B cell (primary cell): ENCODE measurements around the gene INHBB. TPM values are rescaled to one million over a fixed set of nuclear protein-coding genes. Genes with fewer than 3 reads are reported as not detected.

ENCODE experiments used
- ATAC-seq: fragments of 200-7000 bp; cut with Tn5 transposase; one replicate; pipeline ENCODE4 v1.10.0; 2021; ENCODE audit warnings: low read depth, mild to moderate bottlenecking, moderate number of reproducible peaks, moderate library complexity
- CTCF ChIA-PET: fragments of 350-600 bp; sonication (Branson Sonifier 250); formaldehyde crosslinking; loops from one replicate; lab custom pipeline; 2021; ENCODE audit warnings: antibody characterized with exemption, inconsistent platforms; lab: Charles Lee
- POLR2A ChIA-PET: fragments of 350-600 bp; sonication (Branson Sonifier 250); formaldehyde crosslinking; loops from one replicate; lab custom pipeline; 2021; ENCODE audit warnings: antibody characterized with exemption; lab: Charles Lee
- DNase-seq: peaks from one replicate; pipeline ENCODE4 v3.0.0; 2013
- H2AFZ ChIP-seq: 2 replicates; pipeline ENCODE4 v1.6.1; 2012; ENCODE audit warnings: mild to moderate bottlenecking, low read depth, low read length; ENCODE audit not compliant: insufficient read depth, poor library complexity, severe bottlenecking
- H3K27ac ChIP-seq, 2 donors: 1 replicate in 1 of 2; 2 replicates in 1 of 2; pipeline ENCODE4 v1.5.1; 2012 to 2013; ENCODE audit warnings: low read length in 2 of 2, mild to moderate bottlenecking in 2 of 2, moderate library complexity in 1 of 2
- H3K27me3 ChIP-seq, 4 experiments: fragments of 200-600 bp in 1 of 4; sonication (generic) in 1 of 4; replicated peaks in 1 of 4; 1 replicate in 2 of 4; 2 replicates in 2 of 4; pipeline versions ENCODE4 v1.6.1 to v1.7.0; 2013 to 2016; ENCODE audit warnings: low read length in 3 of 4, mild to moderate bottlenecking in 2 of 4, mixed read lengths in 1 of 4, moderate library complexity in 1 of 4; ENCODE audit not compliant: insufficient read depth in 4 of 4, control insufficient read depth in 3 of 4; ENCODE audit errors: control extremely low read depth in 1 of 4
- H3K36me3 ChIP-seq, 2 experiments: replicated peaks in 1 of 2; 1 replicate in 1 of 2; 2 replicates in 1 of 2; pipeline versions ENCODE4 v1.6.1 to v1.7.1; 2013; ENCODE audit warnings: low read length in 1 of 2; ENCODE audit not compliant: insufficient read depth in 2 of 2, control insufficient read depth in 1 of 2; ENCODE audit errors: control extremely low read depth in 1 of 2, extremely low read depth in 1 of 2
- H3K4me1 ChIP-seq, 2 donors: fragments of 200-600 bp in 1 of 2; sonication (generic) in 1 of 2; 1 replicate in 1 of 2; 2 replicates in 1 of 2; pipeline versions ENCODE4 v1.5.1 to v1.6.1; 2013 to 2017; ENCODE audit warnings: low read length in 2 of 2; ENCODE audit not compliant: control insufficient read depth in 2 of 2, insufficient read depth in 2 of 2
- H3K4me2 ChIP-seq: replicated peaks from 2 replicates; pipeline ENCODE3; 2012; ENCODE audit warnings: mild to moderate bottlenecking, low read depth, low read length; ENCODE audit not compliant: poor library complexity, severe bottlenecking
- H3K4me3 ChIP-seq, 5 experiments: fragments of 200-600 bp in 1 of 5; sonication (generic) in 1 of 5; 1 replicate in 3 of 5; 2 replicates in 2 of 5; pipeline versions ENCODE4 v1.5.1 to v1.7.0; 2011 to 2016; ENCODE audit warnings: low read length in 4 of 5, mild to moderate bottlenecking in 4 of 5, low read depth in 2 of 5, control low read depth in 1 of 5, moderate library complexity in 1 of 5; ENCODE audit not compliant: insufficient read depth in 1 of 5; ENCODE audit errors: control extremely low read depth in 1 of 5, extremely low read depth in 1 of 5
- H3K79me2 ChIP-seq: fragments of 200-600 bp; sonication (generic); one replicate; pipeline ENCODE4 v1.6.0; 2016; ENCODE audit warnings: low read length; ENCODE audit not compliant: control insufficient read depth, insufficient read depth
- H3K9ac ChIP-seq: fragments of 200-600 bp; sonication (generic); 2 replicates; pipeline ENCODE4 v1.6.1; 2017; ENCODE audit warnings: mild to moderate bottlenecking, low read length, moderate library complexity
- H3K9me3 ChIP-seq, 3 donors: one replicate each; pipeline versions ENCODE4 v1.6.1 to v1.7.1; 2013; ENCODE audit warnings: low read length in 2 of 3; ENCODE audit not compliant: control insufficient read depth in 2 of 3, insufficient read depth in 1 of 3; ENCODE audit errors: control extremely low read depth in 1 of 3
- H4K20me1 ChIP-seq: 2 replicates; pipeline ENCODE4 v1.6.0; 2012; ENCODE audit warnings: mild to moderate bottlenecking, low read length; ENCODE audit not compliant: insufficient read depth, control insufficient read depth, poor library complexity, severe bottlenecking
- H3K27ac Mint-ChIP-seq: one replicate; pipeline ENCODE4 v1.8.0; 2021; ENCODE audit warnings: mixed read lengths
- H3K27me3 Mint-ChIP-seq: one replicate; pipeline ENCODE4 v1.8.0; 2021; ENCODE audit warnings: mixed read lengths
- H3K4me1 Mint-ChIP-seq: one replicate; pipeline ENCODE4 v1.8.0; 2021; ENCODE audit warnings: mixed read lengths
- H3K4me3 Mint-ChIP-seq: one replicate; pipeline ENCODE4 v1.8.0; 2021; ENCODE audit warnings: mixed read lengths
- H3K9me3 Mint-ChIP-seq: one replicate; pipeline ENCODE4 v1.8.0; 2022; ENCODE audit warnings: mixed read lengths; ENCODE audit not compliant: insufficient read depth
- CTCF ChIP-seq: fragments of 200-600 bp; IDR thresholded peaks from one replicate; pipeline ENCODE4 v1.8.0; 2022; ENCODE audit warnings: antibody characterized with exemption, mild to moderate bottlenecking
- EZH2 ChIP-seq: IDR thresholded peaks from 2 replicates; pipeline ENCODE4 v1.6.1; 2012; ENCODE audit warnings: borderline replicate concordance, low read depth, mild to moderate bottlenecking, moderate library complexity, low read length; ENCODE audit not compliant: insufficient read depth, poor library complexity, severe bottlenecking
- WGBS: methylation state at CpG from one replicate; pipeline ENCODE4 v1.1.5; 2013; ENCODE audit warnings: missing lambda C conversion rate; ENCODE audit not compliant: insufficient coverage; 5-methylcytosine and 5-hydroxymethylcytosine counted together
- intact Hi-C: fragments of 100-400 bp; cut with micrococcal nuclease; formaldehyde crosslinking; loops from one replicate; pipeline ENCODE4 v1.10.0; 2022
- polyA plus RNA-seq: library from polyadenylated mRNA; depleted of rRNA; stranded (reverse); fragments of >200 nt; gene quantifications from 2 replicates; pipeline ENCODE4 v1.2.3, GENCODE V29; 2012
- total RNA-seq, 2 donors: library from RNA; stranded (reverse); fragments of 120-200 nt in 1 of 2; gene quantifications; 1 replicate in 1 of 2; 2 replicates in 1 of 2; pipeline versions ENCODE4 v1.2.3 to v1.2.4, GENCODE V29; 2013 to 2022

Gene INHBB
- total and polyA plus RNA-seq, 2 donors (not counting 1 experiment from before 2014, with no cell fraction given): 0.03 TPM; not detected in 1

GRCh38 chr2:120353931-120354330, 8.0 kb downstream of the INHBB start:
- TF ChIP-seq CTCF (no peak), EZH2 (no peak)

GRCh38 chr2:120354467-120354866, 8.5 kb downstream of the INHBB start:
- Histone ChIP-seq H3K4me2 (no peak overlapping the region), H3K9me3 (no peaks in the 10 kb centered on the region), H4K20me1 (no peaks in the 10 kb centered on the region), H2AFZ (no peak overlapping the region), H3K27ac (no peak overlapping the region), H3K9ac (no peak overlapping the region), H3K79me2 (no peaks in the 10 kb centered on the region), H3K27me3 (peaks cover 0 to 10% (median 0%) of the 10 kb centered on the region in 4 experiments), H3K4me3 (no peak overlapping the region), H3K4me1 (no peaks in the 10 kb centered on the region), H3K36me3 (no peaks in the 10 kb centered on the region)
- ATAC-seq: peak; percentile 10
- Mint-ChIP-seq H3K4me3 (no peak overlapping the region), H3K27ac (no peak overlapping the region), H3K9me3 (no peaks in the 10 kb centered on the region), H3K27me3 (peaks cover 27% of the 10 kb centered on the region), H3K4me1 (peaks cover 5% of the 10 kb centered on the region)
- intact Hi-C loops: no loop called here
- ChIA-PET CTCF (no interaction called here), POLR2A (no interaction called here)
- 75% methylated on average over 15 of the region's 15 CpGs for WGBS
- TF ChIP-seq EZH2 (no peak), CTCF (no peak)
- no peak for DNase-seq

More at GRCh38 chr2:120353931-120354330, 8.0 kb downstream of the INHBB start:
- H3K27me3 Mint-ChIP-seq: peaks cover 30% of the 10 kb centered on the region
- intact Hi-C loops: no loop called here
- H3K4me3 ChIP-seq: no peak overlapping the region
- WGBS: 89% methylated on average over 10 of the region's 10 CpGs
- H3K27ac ChIP-seq: no peak overlapping the region
- H3K27ac Mint-ChIP-seq: no peak overlapping the region
- H2AFZ ChIP-seq: no peak overlapping the region
- ChIA-PET POLR2A (no interaction called here), CTCF (no interaction called here)
- no peak overlapping the region for H3K9ac ChIP-seq
- H3K36me3 ChIP-seq: no peaks in the 10 kb centered on the region
- H3K27me3 ChIP-seq: peaks cover 0 to 15% (median 0%) of the 10 kb centered on the region in 4 experiments
- no peak overlapping the region for H3K4me2 ChIP-seq
- DNase-seq: no peak
- no peak overlapping the region for H3K4me3 Mint-ChIP-seq
- no peaks in the 10 kb centered on the region for H3K9me3 ChIP-seq
- H3K9me3 Mint-ChIP-seq: no peaks in the 10 kb centered on the region
- ATAC-seq: no peak
- no peaks in the 10 kb centered on the region for H3K79me2 ChIP-seq
- no peaks in the 10 kb centered on the region for H3K4me1 ChIP-seq
- peaks cover 5% of the 10 kb centered on the region for H3K4me1 Mint-ChIP-seq
- no peaks in the 10 kb centered on the region for H4K20me1 ChIP-seq
